OCI-LY3 (cell line): ENCODE results near the gene VMP1.

Source experiments
- EZH2phosphoT487 ChIP-seq: fragments of 200-600 bp; shearing (Covaris generic); IDR thresholded peaks from 2 replicates; pipeline ENCODE4 v1.6.1; 2018; ENCODE audit warnings: antibody characterized with exemption, mixed run types, low read depth
- TF ChIP-seq, protein P1 (sequence below): fragments of 200-600, 300-600 bp; sonication (generic); IDR thresholded peaks from 2 replicates; pipeline ENCODE4 v1.5.1; 2014; ENCODE audit warnings: antibody characterized with exemption, low read length, low read depth

DNA sequence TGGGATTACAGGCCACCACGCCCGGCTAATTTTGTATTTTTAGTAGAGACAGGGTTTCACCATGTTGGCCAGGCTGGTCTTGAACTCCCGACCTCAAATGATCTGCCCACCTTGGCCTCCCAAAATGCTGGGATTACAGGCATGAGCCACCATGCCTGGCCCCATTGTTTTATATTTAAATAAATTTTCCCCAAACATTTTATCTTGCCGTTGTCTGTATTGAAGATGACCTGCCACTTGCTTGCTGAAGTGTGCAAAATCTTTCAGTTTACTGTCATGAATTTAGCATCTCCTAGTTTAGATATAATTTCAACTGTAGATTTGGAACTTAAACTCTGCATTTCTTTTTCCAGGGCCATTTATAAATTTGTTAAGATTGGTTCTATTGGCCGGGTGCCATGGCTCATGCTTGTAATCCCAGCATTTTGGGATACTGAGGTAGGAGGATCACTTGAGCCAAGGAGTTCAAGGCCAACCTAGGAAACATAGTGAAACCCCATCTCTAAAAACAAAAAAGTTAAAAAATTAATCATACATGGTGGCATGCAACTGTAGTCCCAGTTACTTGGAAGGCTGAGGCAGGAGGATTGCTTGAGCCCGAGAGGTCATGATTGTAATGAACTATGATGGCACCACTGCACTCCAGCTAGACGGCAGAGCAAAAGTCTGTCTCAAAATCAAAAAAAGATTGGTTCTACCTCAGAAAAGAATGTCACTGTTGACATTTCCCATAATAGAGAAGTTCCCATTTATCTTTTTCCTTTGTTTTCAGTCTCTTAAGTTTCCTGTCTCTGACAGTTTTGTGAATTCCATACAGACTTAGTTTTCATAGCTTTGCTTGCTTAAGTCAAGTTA, 84.4 kb downstream of the VMP1 start:
- TF ChIP-seq, protein P1, sequence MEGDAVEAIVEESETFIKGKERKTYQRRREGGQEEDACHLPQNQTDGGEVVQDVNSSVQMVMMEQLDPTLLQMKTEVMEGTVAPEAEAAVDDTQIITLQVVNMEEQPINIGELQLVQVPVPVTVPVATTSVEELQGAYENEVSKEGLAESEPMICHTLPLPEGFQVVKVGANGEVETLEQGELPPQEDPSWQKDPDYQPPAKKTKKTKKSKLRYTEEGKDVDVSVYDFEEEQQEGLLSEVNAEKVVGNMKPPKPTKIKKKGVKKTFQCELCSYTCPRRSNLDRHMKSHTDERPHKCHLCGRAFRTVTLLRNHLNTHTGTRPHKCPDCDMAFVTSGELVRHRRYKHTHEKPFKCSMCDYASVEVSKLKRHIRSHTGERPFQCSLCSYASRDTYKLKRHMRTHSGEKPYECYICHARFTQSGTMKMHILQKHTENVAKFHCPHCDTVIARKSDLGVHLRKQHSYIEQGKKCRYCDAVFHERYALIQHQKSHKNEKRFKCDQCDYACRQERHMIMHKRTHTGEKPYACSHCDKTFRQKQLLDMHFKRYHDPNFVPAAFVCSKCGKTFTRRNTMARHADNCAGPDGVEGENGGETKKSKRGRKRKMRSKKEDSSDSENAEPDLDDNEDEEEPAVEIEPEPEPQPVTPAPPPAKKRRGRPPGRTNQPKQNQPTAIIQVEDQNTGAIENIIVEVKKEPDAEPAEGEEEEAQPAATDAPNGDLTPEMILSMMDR: no peak
- no peak for TF ChIP-seq EZH2phosphoT487
